Measurements from ENCODE around the gene LMNTD2. TPM values are rescaled to one million over a fixed set of nuclear protein-coding genes. Genes with fewer than 3 reads are reported as not detected.
A peak's percentile ranks its signal among the peaks of the same experiment; 100 is the strongest.

LMNTD2 gene
- total RNA-seq, 1 donor from 2014 or later: 1.3 TPM

DNA sequence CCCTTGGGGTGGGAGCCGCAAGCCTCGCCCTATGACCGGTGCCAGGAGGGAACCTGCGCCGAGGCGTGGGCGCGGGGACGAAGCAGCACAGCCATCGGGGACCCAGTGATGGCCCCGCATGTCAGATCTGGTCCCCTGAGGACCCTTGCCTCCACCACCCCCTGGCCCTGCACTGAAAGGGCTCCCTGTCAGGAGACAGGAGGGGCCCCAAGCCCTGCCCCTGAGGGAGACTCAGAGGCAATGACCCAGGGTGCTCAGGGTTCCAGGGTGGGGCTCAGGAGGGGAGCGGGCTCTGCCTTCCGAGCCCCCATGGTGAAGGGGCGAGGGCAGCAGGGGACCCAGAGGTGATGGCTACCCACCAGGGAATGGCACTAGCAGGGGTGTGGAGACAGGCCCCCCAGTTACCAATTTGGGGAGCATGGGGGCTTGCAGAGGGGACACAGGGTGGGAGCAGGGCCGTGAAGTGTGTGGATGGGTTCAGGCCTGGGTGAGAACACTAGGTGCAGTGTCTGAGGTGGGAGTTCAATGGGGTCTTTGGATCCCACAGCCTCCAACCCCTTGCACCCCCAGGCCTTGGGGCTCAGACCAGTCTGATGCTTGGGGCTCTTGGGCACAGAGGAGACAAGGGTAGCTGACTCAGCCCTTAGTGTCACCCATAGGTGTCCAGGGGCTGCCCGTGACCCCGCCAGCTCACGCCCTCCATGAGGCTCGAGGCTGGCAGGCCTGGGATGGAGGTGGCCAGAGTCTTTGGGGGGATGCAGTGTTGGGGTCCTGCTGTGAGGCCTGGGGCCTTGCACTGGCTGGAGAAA, 22.7 kb downstream of the LMNTD2 start:
- intact Hi-C loops (cut with micrococcal nuclease): loop anchor here (2.0 to 5.0 kb wide), 2 partner anchors 17 to 184 kb away; no protein-coding TSS in a partner anchor
- Mint-ChIP-seq H3K4me3 (ENCODE audit: low read depth) (peak overlapping the region; percentile 17), H3K36me3 (ENCODE audit: low read depth) (no peaks in the 10 kb centered on the region), H3K27ac (no peak overlapping the region), H3K9me3 (no peaks in the 10 kb centered on the region), H3K27me3 (ENCODE audit: low read depth) (no peaks in the 10 kb centered on the region), H3K4me1 (ENCODE audit: low read depth) (peaks cover 2% of the 10 kb centered on the region)
- DNase-seq (ENCODE audit: low spot score): no peak

DNA sequence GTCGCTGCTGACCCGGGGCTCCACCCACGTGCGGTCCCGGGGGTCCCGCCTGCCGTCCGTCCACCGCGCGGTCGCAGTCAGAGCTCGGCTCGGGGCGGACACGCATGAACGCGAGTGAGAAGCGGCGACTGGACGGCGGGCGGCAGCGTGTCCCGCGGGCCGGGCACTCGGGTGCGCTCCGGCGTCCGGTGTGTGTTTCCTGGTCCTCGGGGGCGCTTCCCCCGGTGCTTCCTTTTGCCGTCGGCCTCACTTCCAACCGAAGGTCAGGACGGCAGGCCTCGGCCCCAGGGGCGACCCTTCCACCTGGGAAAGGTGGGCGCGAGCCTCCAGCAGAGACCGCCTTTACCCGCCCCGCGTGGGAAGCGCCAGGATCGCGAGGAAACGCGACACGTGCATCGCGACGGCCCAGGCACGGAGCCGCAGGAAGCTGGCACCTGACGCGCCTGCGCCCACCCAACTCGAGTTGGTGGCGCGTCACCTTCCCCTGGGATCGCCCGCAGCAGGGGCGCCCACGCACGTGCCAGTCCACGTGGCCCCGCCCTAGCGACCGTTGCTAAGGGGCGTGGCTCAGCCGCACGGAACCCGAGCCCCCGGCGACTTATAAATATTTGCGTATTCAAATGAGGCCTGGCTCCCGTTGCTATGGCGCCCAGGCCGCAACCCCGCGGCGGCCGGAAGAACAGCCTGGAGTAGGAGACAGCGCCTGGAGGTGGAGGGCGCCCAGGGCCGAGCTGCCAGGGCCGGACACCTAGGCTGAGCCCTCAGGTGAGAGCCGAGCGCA, 23.5 kb downstream of the LMNTD2 start, which contains the start of gene LRRC56:
Gene LRRC56 (plus strand): TSS at position 687 of the 781 bp plus-strand sequence. CDS start 3,158 bp downstream, outside the sequence.
- Mint-ChIP-seq H3K4me1 (ENCODE audit: low read depth) (peaks cover 2% of the 10 kb centered on the region), H3K9me3 (no peaks in the 10 kb centered on the region), H3K36me3 (ENCODE audit: low read depth) (peaks cover 4% of the 10 kb centered on the region), H3K4me3 (ENCODE audit: low read depth) (peak within 1 kb of the TSS; percentile 89), H3K27ac (peak within 1 kb of the TSS; percentile 82), H3K27me3 (ENCODE audit: low read depth) (no peaks in the 10 kb centered on the region)
- intact Hi-C loops (cut with micrococcal nuclease): loop anchor here (2.0 to 5.0 kb wide), 2 partner anchors 18 to 185 kb away; no protein-coding TSS in a partner anchor
- peak; percentile 82 for DNase-seq (ENCODE audit: low spot score)

DNA sequence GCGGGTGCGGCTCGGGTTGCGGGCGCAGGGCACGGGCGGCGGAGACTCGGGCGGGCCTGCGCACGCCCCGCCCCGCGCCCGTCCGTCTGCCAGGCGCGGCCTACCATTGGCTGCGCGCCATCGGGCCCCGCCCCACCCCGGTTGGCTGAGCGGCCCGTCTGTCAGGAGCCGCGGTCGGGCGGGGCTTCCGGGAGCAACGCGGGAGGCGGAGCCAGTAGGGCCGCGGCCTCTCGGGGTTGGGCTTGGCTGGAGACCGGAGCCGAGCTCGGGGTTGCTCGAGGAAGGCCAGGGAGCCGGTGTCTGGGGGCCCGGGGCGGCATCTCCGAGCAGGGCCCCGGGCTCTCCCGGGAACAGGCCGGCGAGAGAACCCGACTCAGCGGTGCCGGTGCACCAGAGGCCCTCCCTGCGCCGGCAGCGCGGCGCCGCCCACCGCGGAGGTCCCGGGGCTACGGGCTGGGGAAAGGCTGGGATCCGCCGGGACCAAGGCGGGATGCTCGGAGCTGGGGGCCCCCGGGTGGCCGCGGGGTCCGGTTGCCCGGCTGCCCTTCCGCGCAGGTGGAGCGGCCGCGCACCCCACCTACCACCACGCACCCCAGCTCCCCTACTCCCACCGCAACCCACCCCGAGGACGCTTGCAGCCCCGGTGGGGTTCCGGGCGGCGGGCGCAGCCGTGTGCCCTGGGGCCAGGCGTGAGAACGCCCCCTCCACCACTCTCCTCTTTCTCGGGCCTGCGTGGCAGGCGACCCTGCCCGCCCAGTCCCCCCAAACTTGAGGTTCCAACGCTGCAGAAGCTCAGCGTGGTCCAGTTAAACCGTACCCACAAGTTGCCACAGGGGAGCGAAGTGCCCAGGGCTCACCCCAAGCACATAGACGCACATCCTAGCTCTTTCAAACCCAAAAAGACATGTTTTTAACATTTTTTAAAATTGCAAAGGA, 24.8 kb downstream of the LMNTD2 start, which contains the start of gene HRAS:
Gene HRAS (minus strand): TSS at position 58 of the 936 bp plus-strand sequence.
- H3K27ac Mint-ChIP-seq: peak within 1 kb of the TSS; percentile 82
- DNase-seq (ENCODE audit: low spot score): peak; percentile 94
- H3K4me1 Mint-ChIP-seq (ENCODE audit: low read depth): peaks cover 2% of the 10 kb centered on the region
- H3K4me3 Mint-ChIP-seq (ENCODE audit: low read depth): peak within 1 kb of the TSS; percentile 89
- no peaks in the 10 kb centered on the region for H3K9me3 Mint-ChIP-seq
- no peaks in the 10 kb centered on the region for H3K27me3 Mint-ChIP-seq (ENCODE audit: low read depth)
- intact Hi-C loops (cut with micrococcal nuclease): loop anchor here (1.0 to 5.0 kb wide), 5 partner anchors 17 to 187 kb away; partner anchors contain the start of genes LMNTD2 and RASSF7
- H3K36me3 Mint-ChIP-seq (ENCODE audit: low read depth): peaks cover 8% of the 10 kb centered on the region

DNA sequence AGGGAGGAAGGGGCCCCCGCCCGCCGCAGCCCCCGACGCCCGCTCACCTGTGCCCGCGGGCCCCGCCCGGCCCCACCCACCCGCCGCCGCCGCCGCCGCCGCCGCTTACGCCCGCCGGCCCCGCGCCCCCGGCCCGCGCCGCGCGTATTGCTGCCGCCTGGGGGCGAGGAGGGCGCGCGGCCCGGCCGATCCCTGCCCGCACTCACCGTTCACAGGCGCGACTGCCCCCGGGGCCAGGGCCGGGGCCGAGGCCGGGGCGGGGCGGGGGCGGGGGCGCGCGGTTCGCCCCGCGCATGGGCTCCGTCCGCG, 25.4 kb downstream of the LMNTD2 start:
- H3K36me3 Mint-ChIP-seq (ENCODE audit: low read depth): peaks cover 8% of the 10 kb centered on the region
- H3K4me3 Mint-ChIP-seq (ENCODE audit: low read depth): no peak overlapping the region
- DNase-seq (ENCODE audit: low spot score): no peak
- H3K27me3 Mint-ChIP-seq (ENCODE audit: low read depth): no peaks in the 10 kb centered on the region
- peaks cover 2% of the 10 kb centered on the region for H3K4me1 Mint-ChIP-seq (ENCODE audit: low read depth)
- intact Hi-C loops (cut with micrococcal nuclease): loop anchor here (1.0 to 5.0 kb wide), 4 partner anchors 16 to 187 kb away; partner anchors contain the start of genes LMNTD2 and RASSF7
- H3K27ac Mint-ChIP-seq: no peak overlapping the region
- no peaks in the 10 kb centered on the region for H3K9me3 Mint-ChIP-seq

DNA sequence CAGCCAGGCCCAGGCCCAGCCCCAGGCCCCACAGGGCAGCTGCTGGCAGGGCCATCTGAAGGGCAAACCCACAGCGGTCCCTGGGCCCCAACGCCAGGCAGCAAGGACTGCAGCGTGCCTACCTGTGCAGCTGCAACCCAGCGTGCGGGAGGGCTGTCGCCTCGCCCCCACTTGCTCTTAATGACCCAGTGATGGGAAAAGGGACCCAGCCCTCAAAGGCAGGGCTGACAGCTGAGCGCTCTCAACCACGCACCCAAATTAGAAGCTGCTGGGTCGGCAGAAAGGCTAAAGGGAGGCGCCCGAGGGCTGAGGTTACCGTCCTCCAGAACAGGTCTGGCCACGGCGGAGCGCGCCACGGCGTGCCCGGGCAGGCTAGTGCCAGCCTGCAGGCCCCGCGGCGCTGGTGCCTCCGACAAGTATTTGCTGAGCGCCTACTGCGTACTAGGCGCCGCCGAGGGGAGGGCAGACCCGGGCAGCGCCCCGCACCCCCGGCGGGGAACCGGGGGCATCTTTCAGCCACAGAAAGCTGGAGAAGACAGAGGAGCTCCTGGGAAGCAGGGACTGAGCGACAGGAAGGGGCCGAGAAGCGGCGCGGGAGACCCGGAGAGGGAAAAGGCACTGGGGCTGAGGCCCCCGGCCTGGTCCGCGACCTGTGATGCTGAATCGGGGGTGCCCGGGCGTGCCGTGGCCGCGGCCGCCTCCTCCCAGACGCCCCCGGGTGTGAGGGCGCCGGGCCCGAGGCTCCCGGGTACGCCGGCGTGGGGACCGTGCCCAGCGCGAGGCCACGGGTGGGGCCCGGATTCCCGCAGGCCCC, 25.9 kb downstream of the LMNTD2 start:
- Mint-ChIP-seq H3K27ac (no peak overlapping the region), H3K4me3 (ENCODE audit: low read depth) (peak overlapping the region; percentile 72)

DNA sequence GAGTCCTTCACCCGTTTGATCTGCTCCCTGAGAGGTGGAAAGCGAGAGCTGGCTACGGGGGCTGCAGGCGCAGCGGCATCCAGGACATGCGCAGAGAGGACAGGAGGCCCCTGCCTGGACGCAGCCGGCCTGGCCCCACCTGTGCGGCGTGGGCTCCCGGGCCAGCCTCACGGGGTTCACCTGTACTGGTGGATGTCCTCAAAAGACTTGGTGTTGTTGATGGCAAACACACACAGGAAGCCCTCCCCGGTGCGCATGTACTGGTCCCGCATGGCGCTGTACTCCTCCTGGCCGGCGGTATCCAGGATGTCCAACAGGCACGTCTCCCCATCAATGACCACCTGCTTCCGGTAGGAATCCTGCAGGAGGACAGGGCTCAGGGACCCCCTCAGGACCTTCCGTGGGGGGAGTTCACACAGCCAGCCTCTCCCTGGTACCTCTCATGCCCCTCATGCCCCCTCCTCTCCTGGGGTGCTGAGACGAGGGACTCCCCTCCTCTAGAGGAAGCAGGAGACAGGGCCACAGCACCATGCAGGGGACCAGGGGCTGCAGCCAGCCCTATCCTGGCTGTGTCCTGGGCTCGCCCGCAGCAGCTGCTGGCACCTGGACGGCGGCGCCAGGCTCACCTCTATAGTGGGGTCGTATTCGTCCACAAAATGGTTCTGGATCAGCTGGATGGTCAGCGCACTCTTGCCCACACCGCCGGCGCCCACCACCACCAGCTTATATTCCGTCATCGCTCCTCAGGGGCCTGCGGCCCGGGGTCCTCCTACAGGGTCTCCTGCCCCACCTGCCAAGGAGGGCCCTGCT, 26.7 kb downstream of the LMNTD2 start:
- Mint-ChIP-seq H3K9me3 (no peaks in the 10 kb centered on the region), H3K27me3 (ENCODE audit: low read depth) (no peaks in the 10 kb centered on the region), H3K4me1 (ENCODE audit: low read depth) (peaks cover 2% of the 10 kb centered on the region), H3K36me3 (ENCODE audit: low read depth) (peaks cover 8% of the 10 kb centered on the region), H3K27ac (no peak overlapping the region), H3K4me3 (ENCODE audit: low read depth) (peak overlapping the region; percentile 72)
- DNase-seq (ENCODE audit: low spot score): no peak
- intact Hi-C loops (cut with micrococcal nuclease): loop anchor here (2.0 kb wide), 2 partner anchors 15 to 27 kb away; partner anchors contain the start of genes LMNTD2 and RASSF7

More for the DNA sequence above, 25.9 kb downstream of the LMNTD2 start:
- DNase-seq (ENCODE audit: low spot score): no peak
- peaks cover 8% of the 10 kb centered on the region for H3K36me3 Mint-ChIP-seq (ENCODE audit: low read depth)
- no peaks in the 10 kb centered on the region for H3K9me3 Mint-ChIP-seq
- intact Hi-C loops (cut with micrococcal nuclease): loop anchor here (1.0 to 5.0 kb wide), 4 partner anchors 16 to 188 kb away; partner anchors contain the start of genes LMNTD2 and RASSF7
- no peaks in the 10 kb centered on the region for H3K27me3 Mint-ChIP-seq (ENCODE audit: low read depth)
- H3K4me1 Mint-ChIP-seq (ENCODE audit: low read depth): peaks cover 2% of the 10 kb centered on the region

DNA sequence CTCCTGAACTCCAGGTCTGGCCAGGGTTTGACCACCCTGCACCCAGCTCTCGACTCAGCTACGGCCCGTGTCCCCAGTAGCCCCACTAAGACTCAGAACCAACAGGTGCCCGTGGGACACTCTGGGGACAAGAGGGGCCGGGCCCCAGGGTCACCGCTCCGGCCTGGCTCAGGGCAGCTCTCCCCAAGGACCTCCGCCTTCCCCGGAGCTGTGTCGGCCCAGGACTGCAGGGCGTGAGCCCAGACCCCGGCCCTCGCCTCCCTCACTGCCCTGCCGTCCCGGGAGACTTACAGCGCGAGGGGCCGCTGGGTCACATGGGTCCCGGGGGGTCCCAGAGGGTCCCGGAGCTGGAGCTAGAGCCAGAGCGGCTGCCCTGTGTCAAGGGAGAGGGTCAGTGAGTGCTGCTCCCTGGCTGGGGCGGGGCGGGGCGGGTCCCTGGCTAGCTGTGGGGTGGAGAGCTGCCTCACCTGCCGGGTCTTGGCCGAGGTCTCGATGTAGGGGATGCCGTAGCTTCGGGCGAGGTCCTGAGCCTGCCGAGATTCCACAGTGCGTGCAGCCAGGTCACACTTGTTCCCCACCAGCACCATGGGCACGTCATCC, 27.5 kb downstream of the LMNTD2 start:
- H3K36me3 Mint-ChIP-seq (ENCODE audit: low read depth): peaks cover 8% of the 10 kb centered on the region
- H3K4me3 Mint-ChIP-seq (ENCODE audit: low read depth): no peak overlapping the region
- no peak for DNase-seq (ENCODE audit: low spot score)
- no peaks in the 10 kb centered on the region for H3K27me3 Mint-ChIP-seq (ENCODE audit: low read depth)
- H3K27ac Mint-ChIP-seq: no peak overlapping the region
- intact Hi-C loops (cut with micrococcal nuclease): no loop called here
- peaks cover 2% of the 10 kb centered on the region for H3K4me1 Mint-ChIP-seq (ENCODE audit: low read depth)
- no peaks in the 10 kb centered on the region for H3K9me3 Mint-ChIP-seq

DNA sequence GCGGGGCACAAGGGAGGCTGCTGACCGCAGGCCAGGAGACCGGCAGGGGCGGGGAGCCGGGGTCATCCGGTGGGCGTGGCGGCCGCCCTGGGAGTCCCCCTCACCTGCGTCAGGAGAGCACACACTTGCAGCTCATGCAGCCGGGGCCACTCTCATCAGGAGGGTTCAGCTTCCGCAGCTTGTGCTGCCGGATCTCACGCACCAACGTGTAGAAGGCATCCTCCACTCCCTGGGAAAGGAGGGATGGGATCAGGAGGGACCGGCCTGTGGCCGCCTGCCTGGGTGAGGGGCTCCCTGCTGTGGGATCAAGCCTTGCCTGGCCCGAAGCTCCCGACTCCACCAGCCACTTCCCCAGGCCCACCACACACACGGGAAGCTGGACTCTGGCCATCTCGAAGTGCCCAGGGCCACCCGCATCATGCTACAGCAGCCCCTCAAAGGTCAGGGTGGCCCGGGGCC, 28.0 kb downstream of the LMNTD2 start:
- DNase-seq (ENCODE audit: low spot score): no peak
- Mint-ChIP-seq H3K27ac (no peak overlapping the region), H3K9me3 (no peaks in the 10 kb centered on the region), H3K27me3 (ENCODE audit: low read depth) (no peaks in the 10 kb centered on the region), H3K4me3 (ENCODE audit: low read depth) (no peak overlapping the region), H3K4me1 (ENCODE audit: low read depth) (no peaks in the 10 kb centered on the region), H3K36me3 (ENCODE audit: low read depth) (peaks cover 8% of the 10 kb centered on the region)
- intact Hi-C loops (cut with micrococcal nuclease): no loop called here

DNA sequence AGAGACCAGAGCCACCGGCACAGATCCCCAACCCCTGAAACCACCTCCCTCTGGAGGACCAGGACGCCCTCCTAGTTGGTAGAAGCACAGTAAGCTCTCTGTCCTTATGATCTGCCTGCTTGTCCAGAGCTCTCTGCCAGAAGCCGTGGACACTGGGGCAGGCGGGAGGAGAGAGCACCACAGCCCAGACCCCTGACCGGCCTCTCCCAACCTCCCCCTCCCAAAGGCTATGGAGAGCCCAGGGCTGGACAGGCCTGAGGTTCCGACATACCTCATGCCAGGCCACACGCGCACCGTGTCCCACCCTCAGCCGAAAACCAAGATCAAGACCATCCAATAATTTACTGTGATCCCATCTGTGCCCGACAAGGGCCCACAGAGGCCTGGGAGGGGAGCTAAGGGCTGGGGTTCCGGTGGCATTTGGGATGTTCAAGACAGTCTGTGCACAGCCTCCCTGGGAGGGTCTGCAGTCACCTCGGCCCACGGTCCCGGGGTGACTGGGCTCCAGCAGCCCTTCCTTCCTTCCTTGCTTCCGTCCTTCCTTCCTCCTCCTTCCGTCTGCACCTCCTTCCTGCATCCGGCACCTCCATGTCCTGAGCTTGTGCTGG, 28.5 kb downstream of the LMNTD2 start:
- DNase-seq (ENCODE audit: low spot score): no peak
- H3K4me1 Mint-ChIP-seq (ENCODE audit: low read depth): no peaks in the 10 kb centered on the region

More for the DNA sequence above, 28.5 kb downstream of the LMNTD2 start:
- H3K36me3 Mint-ChIP-seq (ENCODE audit: low read depth): peaks cover 8% of the 10 kb centered on the region
- no peak overlapping the region for H3K27ac Mint-ChIP-seq
- intact Hi-C loops (cut with micrococcal nuclease): no loop called here
- H3K4me3 Mint-ChIP-seq (ENCODE audit: low read depth): peak overlapping the region; percentile 18
- no peaks in the 10 kb centered on the region for H3K27me3 Mint-ChIP-seq (ENCODE audit: low read depth)
- no peaks in the 10 kb centered on the region for H3K9me3 Mint-ChIP-seq

Data from activated T-helper 2 cell treated with anti-CD3 and anti-CD28 coated beads, Interferon-gamma antibody, Interleukin-2, Interleukin-4, amounts not matched to agents 10 μg/mL and 5 μg/mL and 100 μg/mL, durations not matched to agents 14 hours and 24 hours and 36 hours (primary cell).